NCI-H1105 (cell line): ENCODE results near the gene SBK3.
"Not testable (repeated sequence)": the region's sequence is repeated elsewhere in the genome, so short reads cannot be mapped to it uniquely, and the experiment has no call there.

Experiments
- DNase-seq: peaks from one replicate; lab custom pipeline; 2025; lab: John Stamatoyannopoulos, UW

The SBK3 gene

DNA sequence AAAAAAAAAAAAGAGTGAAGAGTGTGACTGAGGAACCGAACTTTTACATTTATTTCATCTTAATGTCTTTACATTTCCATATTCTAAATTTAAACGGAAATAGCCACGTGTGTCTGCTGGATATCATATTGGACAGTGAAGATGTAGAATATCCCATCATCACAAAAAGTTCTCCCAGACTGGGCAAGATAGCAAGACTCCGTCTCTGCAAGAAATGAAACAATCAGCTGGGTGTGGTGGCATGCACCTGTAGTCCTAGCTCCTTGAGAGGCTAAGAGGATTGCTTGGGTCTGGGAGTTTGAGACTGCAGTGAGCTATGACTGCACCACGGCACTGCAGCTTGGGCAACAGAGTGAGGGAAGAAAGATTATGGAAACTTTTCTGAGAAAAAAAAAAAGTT lies 31.4 kb upstream of the SBK3 start:
- DNase-seq, result no peak

DNA sequence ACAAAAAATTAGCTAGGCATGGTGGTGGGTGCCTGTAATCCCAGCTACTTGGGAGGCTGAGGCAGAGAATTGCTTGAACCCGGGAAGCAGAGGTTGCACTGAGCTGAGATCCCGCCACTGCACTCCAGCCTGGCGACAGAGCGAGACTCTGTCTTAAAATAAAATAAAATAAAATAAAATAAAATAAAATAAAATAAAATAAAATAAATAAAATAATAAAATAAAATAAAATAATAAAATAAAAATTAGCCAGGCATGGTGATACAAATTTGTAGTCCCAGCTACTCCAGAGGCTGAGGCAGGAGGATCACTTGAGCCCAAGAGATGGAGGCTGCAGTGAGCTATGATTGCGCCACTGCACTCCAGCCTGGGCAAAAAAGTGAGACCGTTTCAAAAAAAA lies 28.6 kb upstream of the SBK3 start:
- DNase-seq, result not testable (repeated sequence)

DNA sequence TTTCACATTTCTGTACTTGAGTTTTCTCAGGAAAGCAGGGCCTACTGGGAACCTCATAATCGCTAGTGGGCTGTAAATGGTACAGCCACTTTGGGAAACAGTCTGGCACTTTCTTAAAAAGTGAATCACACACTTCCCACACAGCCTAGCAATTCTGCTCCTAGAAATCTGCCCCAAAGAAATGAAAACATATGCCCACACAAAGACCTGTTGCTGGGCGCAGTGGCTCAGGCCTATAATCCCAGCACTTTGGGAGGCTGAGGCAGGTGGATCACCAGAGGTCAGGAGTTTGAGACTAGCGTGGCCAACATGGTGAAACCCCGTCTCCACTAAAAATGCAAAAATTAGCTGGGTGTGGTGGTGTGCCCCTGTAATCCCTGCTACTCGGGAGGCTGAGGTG lies 24.1 kb upstream of the SBK3 start:
- not testable (repeated sequence) for DNase-seq

DNA sequence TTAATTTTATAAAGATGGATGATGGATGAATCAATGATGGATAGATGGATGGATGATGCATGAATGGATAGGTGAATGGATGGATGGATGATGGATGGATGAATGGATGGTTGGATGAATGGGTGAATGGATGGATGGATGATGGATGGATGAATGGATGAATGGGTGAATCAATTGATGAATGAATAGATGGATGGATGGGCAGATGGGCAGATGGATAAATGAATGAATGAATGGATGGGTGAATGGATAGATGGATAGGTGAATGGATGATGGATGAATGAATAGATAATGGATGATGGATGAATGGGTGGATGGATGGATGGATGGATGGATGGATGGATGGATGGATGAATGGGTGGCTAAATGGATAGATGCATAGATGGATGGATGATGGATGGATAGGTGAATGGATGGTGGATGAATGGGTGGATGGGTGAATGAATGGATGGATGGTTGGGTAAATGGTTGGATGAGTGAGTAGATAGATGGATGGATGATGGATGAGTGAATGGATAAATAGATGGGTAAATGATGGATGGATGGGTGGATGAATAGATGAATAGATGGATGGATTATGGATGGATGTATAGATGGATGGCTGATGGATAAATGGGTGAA lies 22.5 kb upstream of the SBK3 start:
- DNase-seq, result no peak

DNA sequence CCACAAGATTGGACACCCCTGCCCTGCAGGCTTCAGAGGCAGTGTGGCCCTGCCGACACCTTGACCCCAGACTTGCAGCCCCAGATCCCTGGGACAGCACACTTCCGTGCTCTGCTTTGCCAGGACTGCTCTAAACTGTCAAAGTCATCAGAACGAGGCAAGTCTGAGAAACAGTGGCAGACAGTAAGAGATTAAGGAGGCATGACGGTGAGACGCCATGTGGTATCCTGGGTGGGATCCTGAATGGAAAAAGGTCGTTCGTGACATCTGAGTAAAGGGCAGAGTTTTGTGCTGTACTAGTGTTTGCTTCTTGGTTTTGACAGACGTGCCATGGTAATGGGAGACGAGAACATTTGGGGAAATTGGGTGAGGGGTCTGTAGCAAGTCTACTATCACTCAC lies 21.5 kb upstream of the SBK3 start:
- no peak for DNase-seq

DNA sequence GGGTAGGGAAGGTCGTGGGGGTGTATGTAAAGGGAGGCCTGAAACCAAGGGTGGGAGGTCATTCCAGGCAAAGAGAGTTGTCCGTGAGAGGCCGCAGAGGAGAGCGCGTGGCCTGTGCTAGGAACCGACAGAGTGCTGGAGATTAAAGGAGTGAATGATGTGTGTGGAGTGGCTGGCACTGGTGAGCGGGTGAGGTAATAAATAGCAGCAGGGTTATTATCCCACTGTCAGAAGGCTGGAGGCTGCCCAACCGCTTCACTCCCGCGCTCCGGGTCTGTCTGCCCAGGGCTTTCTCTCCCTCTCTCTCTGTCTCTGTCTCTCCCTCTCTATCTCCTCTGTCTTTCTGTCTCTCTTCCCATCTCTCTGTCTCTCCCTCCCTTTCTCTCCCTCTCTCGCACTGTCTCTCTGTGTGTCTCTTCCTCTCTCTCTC lies 17.9 kb upstream of the SBK3 start:
- DNase-seq, result no peak

DNA sequence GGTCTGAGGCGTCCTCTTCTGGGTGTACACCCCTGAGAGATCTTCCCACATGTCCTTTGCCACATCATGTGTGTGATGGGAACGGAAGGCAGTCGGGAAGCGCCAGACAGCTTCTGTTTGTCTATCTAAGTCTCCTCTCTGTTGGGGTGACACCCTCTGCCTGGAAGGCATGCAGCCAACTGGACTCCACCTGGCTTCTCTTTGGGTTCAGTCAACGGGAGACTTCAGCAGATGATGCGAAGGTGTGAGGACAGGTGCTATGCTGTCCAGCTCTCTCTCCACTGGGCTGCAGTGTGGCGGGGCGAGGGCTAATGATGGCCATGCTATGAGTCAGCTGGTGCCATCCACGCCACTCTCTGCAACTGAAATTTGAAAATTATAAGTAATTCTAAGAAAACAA lies 14.3 kb upstream of the SBK3 start:
- DNase-seq, result no peak

DNA sequence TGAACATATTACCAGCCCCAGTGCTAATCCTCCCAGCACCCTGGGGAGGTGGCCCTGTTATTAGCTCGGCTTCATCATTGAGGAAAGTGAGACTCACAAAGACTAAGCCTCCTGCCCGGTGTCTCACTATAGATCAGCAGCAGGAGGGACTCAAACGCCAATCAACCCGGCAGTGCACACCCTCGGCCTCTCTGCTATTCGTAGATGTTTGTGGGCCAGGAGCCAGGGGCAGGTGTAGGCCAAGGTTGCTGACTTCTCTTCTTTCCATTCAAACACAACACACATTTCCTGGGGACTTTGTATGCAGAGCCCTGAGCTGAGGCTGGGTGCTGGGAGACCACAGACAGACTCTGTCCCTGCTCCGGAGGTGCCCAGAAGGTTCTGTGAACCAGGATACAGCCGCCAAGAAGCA lies 9.4 kb upstream of the SBK3 start:
- peak; percentile 29 for DNase-seq

DNA sequence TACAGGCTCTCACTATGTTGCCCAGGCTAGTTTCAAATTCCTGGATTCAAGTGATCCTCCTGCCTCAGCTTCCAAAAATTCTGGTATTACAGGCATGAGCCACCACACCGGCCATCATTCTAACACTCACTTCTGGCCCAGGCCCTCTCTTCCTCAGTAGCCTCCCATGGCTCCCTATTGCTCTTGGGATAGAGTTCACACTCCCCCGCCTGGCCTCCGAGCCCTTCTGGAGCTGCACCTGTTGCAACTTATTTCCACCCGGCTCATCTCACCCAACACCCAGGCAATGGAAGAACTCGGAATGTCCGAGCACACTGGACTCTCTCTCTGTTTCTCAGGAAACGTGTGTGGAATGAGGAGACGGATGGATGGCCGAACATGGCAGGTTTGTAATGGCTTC lies 9.0 kb upstream of the SBK3 start:
- DNase-seq, result no peak

DNA sequence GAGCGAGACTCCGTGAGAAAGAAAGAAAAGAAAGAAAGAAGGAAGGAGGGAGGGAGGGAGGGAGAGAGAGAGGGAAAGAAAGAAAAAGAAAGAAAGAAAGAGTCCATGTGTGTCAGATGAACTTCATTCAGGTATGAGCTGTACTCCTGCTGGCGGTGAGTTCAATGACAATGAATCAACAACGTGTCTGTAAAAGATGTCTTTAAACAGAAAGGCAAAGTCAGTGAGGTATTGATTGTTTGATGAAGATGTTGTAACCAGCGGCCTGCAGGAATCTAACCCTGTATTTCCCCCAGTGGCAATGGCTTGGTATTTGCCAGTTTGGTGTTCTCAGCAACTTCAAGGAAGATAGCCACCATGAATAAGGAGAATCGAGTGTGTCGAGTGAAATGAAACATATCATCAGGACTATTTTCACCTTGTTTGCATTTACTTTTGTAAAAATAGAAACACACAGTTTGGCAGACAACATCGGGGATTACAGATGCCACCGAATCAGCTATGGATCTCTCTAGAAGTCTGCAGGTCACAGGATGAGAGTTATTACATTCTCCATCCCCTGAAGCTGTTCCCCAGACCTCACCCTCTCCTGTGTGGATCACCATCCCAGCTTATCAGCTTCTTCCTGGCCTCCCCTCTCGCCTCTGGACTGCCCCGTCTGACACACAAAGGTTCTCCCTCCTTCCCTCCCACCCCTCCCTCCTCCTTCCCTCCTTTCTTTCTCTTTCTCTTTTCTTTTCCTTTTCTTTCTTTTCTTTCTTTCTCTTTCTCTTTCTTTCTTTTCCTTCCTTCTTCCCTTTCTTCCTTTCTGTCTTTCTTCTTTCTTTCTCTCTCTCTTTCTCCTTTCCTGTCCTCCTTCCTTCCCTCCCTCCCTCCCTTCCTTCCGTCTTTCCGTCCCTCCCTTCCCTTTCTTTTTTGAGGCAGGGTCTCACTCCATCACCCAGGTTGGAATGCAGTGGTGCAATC lies 8.2 kb upstream of the SBK3 start:
- DNase-seq, result no peak

DNA sequence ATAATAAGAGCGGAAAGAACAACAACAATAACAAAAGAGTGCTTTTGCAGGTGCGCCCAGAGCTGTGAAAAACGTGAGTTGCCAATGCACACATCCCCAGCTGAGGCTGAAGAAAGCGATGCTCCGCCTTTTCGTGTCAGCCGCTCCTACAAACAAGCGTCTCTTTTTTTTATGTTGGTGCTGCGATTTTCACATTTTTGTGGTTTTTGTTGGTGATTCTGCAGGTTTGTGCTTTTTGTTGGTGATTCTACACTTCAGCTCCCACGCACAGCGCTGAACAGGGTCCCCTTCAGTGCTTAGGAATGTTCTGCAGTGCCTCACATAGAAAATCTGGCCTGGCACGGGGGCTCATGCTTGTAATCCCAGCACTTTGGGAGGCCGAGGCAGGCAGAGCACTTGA lies 7.3 kb upstream of the SBK3 start:
- no peak for DNase-seq

DNA sequence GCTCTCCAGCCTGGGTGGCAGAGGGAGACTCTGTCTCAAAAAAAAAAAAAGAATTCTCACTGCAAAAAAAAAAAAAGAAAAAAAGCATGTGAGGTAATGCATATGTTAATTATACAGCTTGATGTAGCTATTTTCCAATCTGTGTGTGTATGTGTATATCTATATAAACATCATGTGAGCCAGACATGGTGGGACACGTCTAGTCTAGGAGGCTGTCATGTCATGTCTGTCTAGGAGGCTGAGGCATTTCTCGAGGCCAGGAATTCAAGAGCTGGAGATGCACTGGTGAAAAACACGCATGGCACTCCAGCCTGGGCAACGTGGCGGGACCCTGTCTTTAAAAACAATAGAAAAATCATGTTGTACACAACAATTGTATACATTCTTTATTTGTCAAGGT lies 6.9 kb upstream of the SBK3 start:
- DNase-seq, result no peak

DNA sequence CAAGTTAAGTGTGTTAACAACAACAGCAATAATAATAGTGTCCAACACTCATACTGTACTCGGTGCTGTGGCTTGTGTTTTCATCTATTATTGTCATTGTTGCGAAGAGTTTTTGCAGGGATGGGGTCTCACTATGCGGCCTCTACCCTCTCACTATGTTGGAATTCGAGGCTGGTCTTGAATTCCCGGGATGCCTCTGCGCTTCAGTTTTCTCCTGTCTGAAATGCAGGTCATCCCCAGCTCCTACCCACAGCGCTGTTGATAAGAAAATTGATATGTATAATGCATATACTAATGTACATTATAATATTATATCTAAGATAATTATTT lies 4.9 kb upstream of the SBK3 start:
- no peak for DNase-seq

DNA sequence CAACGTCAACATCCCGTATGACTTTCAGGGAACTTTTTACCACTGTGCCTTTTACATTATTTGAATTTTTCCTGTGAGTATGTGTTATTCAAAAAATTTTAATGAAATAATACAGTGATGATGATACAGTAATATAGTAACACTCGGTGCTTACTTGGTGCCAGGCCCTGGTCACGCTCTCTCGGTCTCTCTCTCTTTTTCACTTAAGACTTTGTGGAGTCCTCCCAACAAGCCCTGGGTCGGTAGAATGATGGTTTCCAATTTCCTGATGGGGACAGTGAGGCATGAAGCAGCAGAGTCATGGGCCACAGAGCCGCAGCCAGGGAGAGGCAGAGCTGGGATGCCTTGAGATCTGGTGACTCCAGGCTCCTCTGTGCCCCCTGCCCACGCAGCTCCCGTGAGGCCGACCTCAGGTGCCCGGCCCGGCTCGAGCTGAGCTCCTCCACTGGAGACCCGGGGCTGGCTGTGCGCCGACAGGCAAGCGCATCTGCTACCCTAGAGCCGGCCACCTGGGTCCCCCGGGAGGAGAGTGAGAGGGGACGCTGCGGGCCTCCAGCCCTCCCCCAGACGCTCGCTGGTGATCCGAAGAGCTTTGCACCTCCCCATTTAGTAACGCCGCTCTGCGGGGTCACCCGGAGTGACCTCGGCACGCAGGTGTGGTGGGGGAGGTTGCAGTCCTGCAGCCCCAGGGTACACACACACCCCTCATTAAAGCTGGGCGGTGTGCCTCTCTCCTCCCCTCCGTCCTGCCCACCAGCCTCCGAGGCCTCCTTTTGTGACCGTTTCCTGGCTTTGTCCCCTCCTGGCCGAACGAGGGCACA lies 4.4 kb upstream of the SBK3 start:
- DNase-seq, result no peak

DNA sequence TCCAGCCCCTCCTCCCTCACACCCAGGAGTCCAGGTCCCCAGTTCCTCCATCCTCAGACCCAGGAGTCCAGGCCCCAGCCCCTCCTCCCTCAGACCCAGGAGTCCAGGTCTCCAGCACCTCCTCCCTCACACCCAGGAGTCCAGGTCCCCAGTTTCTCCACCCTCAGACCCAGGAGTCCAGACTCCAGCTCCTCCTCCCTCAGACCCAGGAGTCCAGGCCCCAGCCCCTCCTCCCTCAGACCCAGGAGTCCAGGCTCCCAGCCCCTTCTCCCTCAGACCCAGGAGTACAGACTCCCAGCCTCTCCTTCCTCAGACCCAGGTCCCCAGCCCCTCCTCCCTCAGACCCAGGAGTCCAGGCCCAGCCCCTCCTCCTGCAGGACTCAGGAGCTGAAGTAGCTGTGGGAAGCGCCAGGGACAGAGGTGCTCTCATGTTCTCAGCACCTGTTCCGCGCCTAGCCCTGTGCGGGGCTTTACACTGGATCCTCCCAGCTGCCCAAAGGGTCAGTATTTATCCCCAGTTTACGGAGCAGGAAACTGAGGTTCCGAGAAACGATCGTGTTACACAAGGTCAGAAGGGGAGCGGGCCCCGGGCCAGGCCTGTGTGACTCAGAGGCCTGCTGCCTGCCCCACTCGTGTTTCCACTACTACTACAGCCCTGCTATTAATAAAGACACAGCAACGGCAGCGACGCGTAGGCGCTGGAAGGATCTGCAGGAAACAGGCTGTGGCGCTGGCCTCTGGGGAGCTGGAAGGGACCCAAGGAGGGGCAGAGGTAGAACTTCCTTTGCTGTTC lies 1.7 kb upstream of the SBK3 start:
- DNase-seq, result no peak

DNA sequence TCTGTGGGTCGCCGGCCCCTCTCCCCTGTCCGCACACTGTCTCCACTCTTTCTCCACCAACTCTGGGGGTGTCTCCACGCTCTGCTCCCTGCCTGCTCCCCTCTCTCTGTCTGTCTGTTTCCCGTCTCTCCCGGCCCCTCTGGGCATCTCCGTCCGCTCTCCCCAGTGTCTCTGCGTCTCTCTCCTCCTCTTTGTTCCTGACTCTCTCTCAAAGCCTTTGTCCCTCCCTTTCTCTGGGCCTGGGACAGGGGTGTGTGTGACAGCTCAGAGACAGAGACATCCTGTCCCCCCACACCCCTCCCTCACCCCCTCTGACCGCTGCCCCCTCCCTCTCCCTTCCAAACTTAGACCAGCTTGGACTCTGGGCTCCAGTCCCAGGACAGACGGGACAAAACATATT lies 668 bp upstream of the SBK3 start:
- no peak for DNase-seq

DNA sequence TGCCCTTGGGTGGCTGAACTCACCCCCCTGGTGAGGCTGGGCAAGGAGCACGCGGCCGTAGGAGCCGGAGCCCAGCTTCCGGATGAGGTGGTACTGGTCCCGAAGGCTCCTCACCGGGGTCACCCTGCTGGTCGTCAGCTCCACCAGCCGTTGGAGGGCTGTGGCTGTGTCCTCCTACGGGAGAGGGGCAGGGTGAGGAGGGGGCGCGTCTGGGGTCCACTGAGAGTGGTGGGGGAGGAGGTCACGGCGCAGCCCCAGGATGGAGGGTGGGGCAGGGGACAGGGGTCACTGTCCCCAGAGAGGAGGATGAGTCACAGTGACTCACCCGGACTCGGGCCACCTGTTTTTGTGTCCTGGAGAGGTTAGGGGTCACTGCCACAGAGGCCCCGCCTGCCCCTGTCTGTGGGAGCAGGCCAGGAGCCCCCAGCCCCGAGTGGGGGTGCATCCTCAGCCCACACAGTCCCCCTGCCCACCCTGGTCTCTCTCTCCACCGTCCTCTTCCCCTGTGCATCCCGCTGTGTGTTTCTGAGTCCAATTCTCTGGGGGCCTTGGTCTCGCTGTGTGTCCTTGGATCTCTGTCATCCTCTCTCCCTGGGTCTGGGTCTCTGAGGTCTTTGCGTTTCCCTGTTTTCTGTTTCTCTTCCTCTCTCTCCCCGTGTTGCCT lies 435 bp downstream of the SBK3 start:
- no peak for DNase-seq

DNA sequence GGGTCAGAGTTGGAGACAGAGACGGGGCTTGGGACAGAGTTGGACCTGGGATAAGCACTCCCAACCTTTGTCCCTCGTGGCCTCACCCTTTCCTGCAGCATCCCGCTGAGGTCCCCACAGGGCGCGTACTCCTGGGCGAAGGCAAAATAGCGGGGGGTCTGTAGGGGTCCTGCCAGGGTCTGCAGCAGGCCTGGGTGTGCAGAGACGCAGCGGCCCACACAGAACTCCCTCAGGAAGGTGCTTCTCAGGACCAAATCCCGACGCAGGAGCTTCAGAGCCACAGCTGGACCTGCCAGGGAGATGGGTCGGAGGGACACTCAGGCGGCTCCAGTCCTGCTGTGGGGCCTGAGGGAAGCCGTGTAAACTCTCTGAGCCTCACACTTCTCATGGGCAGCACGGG lies 1.3 kb downstream of the SBK3 start:
- DNase-seq, result no peak

DNA sequence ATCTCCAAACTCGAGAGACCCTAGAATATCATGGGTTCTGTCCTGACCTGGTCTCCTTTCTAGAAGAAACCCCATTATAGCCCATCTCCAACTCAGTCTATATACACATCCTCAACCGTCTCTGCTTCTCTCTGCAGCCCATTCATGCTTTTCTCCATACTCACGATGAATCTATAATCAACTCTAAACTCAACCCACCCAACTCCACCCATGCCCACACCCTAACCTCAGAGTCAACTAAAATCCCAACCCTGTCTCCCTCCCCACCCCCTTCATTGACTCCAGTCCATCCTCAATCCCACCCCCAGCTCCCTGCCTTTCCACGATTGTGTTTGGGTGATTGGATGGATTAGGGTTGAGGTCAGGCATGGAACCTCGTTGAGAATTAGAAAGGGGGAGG lies 1.8 kb downstream of the SBK3 start:
- DNase-seq, result no peak

DNA sequence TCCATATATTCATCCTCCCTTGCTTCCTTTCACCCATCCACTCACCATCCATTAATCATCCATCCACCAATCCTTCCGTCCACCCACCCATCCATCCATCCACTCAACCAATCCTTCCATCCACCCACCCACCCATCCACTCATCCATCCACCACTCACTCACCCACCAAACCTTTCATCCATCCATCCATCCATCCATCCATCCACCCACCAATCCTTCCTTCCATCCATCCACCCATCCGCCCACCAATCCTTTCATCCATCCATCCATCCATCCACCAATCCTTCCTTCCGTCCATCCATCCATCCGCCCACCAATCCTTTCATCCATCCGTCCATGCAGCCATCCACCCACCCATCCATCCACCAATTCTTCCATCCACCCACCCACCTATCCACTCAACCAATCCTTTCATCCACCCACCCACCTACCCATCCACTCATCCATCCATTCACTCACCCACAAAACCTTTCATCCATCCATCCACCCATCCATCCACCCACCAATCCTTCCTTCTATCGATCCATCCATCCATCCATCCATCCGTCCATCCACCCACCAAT lies 3.0 kb downstream of the SBK3 start:
- no peak for DNase-seq

DNA sequence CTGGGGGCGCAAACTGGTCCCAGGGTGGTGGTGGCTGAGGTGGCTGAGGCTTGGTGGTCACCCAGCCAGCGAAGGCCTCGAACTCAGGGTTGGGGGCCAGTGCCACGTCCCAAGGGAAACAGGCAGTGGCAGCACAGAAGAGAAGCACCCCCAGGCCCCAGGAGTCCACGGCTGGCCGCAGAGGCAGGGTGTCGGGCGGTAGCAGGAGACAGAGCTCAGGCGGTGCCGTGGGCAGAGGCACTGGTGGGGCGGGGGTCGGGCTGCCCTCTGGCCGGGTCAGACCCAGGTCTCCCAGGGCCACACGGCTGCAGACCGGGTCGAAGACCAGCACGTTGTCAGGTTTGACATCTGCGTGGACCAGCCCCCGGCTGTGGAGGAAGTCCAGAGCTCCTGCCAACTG lies 4.3 kb downstream of the SBK3 start:
- DNase-seq, result no peak
